ENCODE data around the gene ERI3. TPM values are rescaled to one million over a fixed set of nuclear protein-coding genes. Genes with fewer than 3 reads are reported as not detected.

The ERI3 gene
- total and polyA plus RNA-seq, 2 of the 13 experiments (the other 11 are each of a cell fraction or from before 2014, with no cell fraction given): 35.6 to 35.9 TPM

GRCh38 chr1:44217809-44218410 lies 137.1 kb downstream of the ERI3 start (continued):
- TF ChIP-seq FOXK1 (CRISPR knock-in tag; IDR thresholded peaks at IDR 0.05; ENCODE audit: borderline replicate concordance, low read depth): no peak
- TF ChIP-seq FOXO1 (CRISPR knock-in tag; IDR thresholded peaks at IDR 0.05): peak; percentile 57; the same call in 1 of the 2 replicates
- no peak for TF ChIP-seq ZBTB38 (CRISPR knock-in tag; IDR thresholded peaks at IDR 0.05)
- TF ChIP-seq ZNF317 (CRISPR knock-in tag; IDR thresholded peaks at IDR 0.05): no peak
- no peak for TF ChIP-seq ZNF891 (CRISPR knock-in tag; IDR thresholded peaks at IDR 0.05)
- no peak for TF ChIP-seq MLXIP (CRISPR knock-in tag; IDR thresholded peaks at IDR 0.05; ENCODE audit: borderline replicate concordance)
- no peak for TF ChIP-seq ZNF232 (CRISPR knock-in tag; IDR thresholded peaks at IDR 0.05; ENCODE audit: borderline replicate concordance)
- no peak for TF ChIP-seq RFX5 (IDR thresholded peaks at IDR 0.05; ENCODE audit: low read depth, low read length)
- TF ChIP-seq ZNF879 (CRISPR knock-in tag; IDR thresholded peaks at IDR 0.05): no peak
- peak; percentile 50 for TF ChIP-seq ZNF687 (CRISPR knock-in tag; IDR thresholded peaks at IDR 0.05)
- no peak for TF ChIP-seq LRRFIP1 (CRISPR knock-in tag; conservative IDR thresholded peaks at IDR 0.05)
- no peak for TF ChIP-seq ZFP41 (CRISPR knock-in tag; IDR thresholded peaks at IDR 0.05; ENCODE audit: borderline replicate concordance)
- TF ChIP-seq ZNF563 (CRISPR knock-in tag; IDR thresholded peaks at IDR 0.05): no peak
- TF ChIP-seq ZSCAN20 (CRISPR knock-in tag; IDR thresholded peaks at IDR 0.05; ENCODE audit: borderline replicate concordance): no peak
- TF ChIP-seq ASH2L (IDR thresholded peaks at IDR 0.05; ENCODE audit: insufficient read length, low read depth, low read length): no peak
- TF ChIP-seq HNRNPLL (IDR thresholded peaks at IDR 0.05; ENCODE audit: low read depth, low read length, poor library complexity, severe bottlenecking): no peak
- TF ChIP-seq HDAC2 (CRISPR knock-in tag; IDR thresholded peaks at IDR 0.05): 0 out of 2 replicates have a peak, but pooled peaks have one; percentile 17
- no peak for TF ChIP-seq HNRNPUL1 (IDR thresholded peaks at IDR 0.05; ENCODE audit: low read depth, low read length)
- 0 out of 2 replicates have a peak, but pooled peaks have one; percentile 46 for TF ChIP-seq ZNF205 (CRISPR knock-in tag; IDR thresholded peaks at IDR 0.05)
- no peak for TF ChIP-seq ZNF816 (CRISPR knock-in tag; IDR thresholded peaks at IDR 0.05; ENCODE audit: borderline replicate concordance)
- TF ChIP-seq ZNF850 (CRISPR knock-in tag; conservative IDR thresholded peaks at IDR 0.05): no peak
